GM21360 (cell line): ENCODE data around the gene ZFP3.
"Not testable (repeated sequence)": the region's sequence is repeated elsewhere in the genome, so short reads cannot be mapped to it uniquely, and the experiment has no call there.

Experiments
- ATAC-seq: cut with Tn5 transposase; IDR thresholded peaks from one replicate; pipeline ENCODE4 v1.9.1; 2021; ENCODE audit warnings: mild to moderate bottlenecking, moderate library complexity; ENCODE audit not compliant: unreplicated experiment

Gene ZFP3

DNA sequence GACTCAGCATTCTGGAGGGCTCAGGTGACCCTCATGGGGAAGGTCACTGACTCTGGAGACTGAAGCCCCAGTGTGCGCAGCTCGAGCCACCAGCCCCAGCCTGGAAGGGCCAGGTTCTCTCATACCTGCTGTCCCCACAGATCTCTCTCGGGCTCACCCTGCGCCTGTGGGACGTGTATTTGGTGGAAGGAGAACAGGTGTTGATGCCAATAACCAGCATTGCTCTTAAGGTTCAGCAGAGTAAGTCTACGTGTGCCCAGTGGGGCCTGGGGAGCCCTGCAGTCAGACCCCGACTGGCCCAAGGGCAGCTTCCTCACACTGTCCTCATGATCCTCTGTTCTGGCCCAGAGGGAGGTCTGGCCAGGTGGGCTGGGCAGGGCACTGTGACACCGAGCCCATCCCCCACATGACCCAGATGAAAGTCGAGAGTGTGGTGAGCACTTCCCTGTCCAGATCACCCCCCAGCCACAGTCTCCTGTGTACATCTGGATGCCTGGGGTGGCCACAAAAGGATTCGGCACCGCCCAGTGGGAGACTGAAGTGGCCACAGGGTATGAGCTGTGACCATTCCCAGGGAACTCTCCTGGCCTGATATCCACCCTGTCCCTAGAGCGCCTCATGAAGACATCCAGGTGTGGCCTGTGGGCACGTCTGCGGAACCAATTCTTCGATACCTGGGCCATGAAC, 59.4 kb downstream of the ZFP3 start:
- not testable (repeated sequence) for ATAC-seq

- ATAC-seq: not testable (repeated sequence)
These were observed 59.9 kb downstream of the ZFP3 start for GRCh38 chr17:5138198-5138544.

- no peak for ATAC-seq
These were observed 60.6 kb downstream of the ZFP3 start for GRCh38 chr17:5138616-5139457.

- no peak for ATAC-seq
These were observed 61.1 kb downstream of the ZFP3 start for GRCh38 chr17:5139458-5139732.

DNA sequence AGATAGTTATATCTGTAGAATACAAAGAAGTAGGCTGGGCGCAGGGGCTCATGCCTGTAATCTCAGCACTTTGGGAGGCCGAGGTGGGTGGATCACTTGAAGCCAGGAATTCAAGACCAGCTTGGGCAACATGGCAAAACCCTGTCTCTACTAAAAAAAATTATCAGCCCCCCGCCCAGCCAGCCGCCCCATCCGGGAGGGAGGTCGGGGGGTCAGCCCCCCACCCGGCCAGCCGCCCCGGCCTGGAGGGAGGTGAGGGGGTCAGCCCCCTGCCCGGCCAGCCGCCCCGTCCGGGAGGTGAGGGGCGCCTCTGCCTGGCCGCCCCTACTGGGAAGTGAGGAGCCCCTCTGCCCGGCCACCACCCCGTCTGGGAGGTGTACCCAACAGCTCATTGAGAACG, 64.6 kb downstream of the ZFP3 start:
- not testable (repeated sequence) for ATAC-seq
